Gastrocnemius medialis (tissue), 4 donors: ENCODE data around the gene SHROOM4. TPM values are rescaled to one million over a fixed set of nuclear protein-coding genes. Genes with fewer than 3 reads are reported as not detected.

Experiments
- ATAC-seq, 2 donors: fragments of 150-250 bp; one replicate each; pipeline ENCODE4 v1.9.1; 2016
- DNase-seq, 2 donors: peaks; one replicate each; pipeline ENCODE4 v3.0.0-alpha.2; 2019
- H3K27ac ChIP-seq, 4 donors: fragments of 200-600 bp; sonication (generic); 1 replicate in 1 of 4; 2 replicates in 3 of 4; pipeline ENCODE4 v1.5.1; 2016 to 2018; ENCODE audit warnings: mild to moderate bottlenecking in 2 of 4, moderate library complexity in 1 of 4
- H3K27me3 ChIP-seq, 3 donors: fragments of 200-600 bp; sonication (generic) in 2 of 3; 1 replicate in 1 of 3; 2 replicates in 2 of 3; pipeline versions ENCODE4 v1.5.1 to v1.6.0; 2016 to 2019; ENCODE audit warnings: mild to moderate bottlenecking in 1 of 3, moderate library complexity in 1 of 3
- H3K36me3 ChIP-seq, 2 donors: fragments of 200-600 bp; sonication (generic) in 1 of 2; one replicate each; pipeline ENCODE4 v1.5.1; 2017 to 2018
- H3K4me1 ChIP-seq, 2 donors: fragments of 200-600 bp; sonication (generic) in 1 of 2; one replicate each; pipeline ENCODE4 v1.5.1; 2016 to 2017; ENCODE audit warnings: mild to moderate bottlenecking in 2 of 2
- H3K4me3 ChIP-seq, 4 donors: fragments of 200-600 bp; sonication (generic) in 3 of 4; 1 replicate in 1 of 4; 2 replicates in 3 of 4; pipeline ENCODE4 v1.5.1; 2016 to 2019; ENCODE audit warnings: mild to moderate bottlenecking in 2 of 4
- H3K9me3 ChIP-seq, 3 donors: fragments of 200-600 bp; sonication (generic) in 2 of 3; 1 replicate in 1 of 3; 2 replicates in 2 of 3; pipeline ENCODE4 v1.5.1; 2016 to 2019
- CTCF ChIP-seq, 5 experiments: fragments of 450-650 bp in 3 of 5; fragments of 200-600 bp in 2 of 5; sonication (generic) in 2 of 5; IDR thresholded peaks in 4 of 5; conservative IDR thresholded peaks in 1 of 5; 1 replicate in 4 of 5; 2 replicates in 1 of 5; pipeline ENCODE4 v1.5.1; 2016 to 2019; ENCODE audit warnings: antibody characterized with exemption in 5 of 5, mild to moderate bottlenecking in 3 of 5, moderate library complexity in 3 of 5
- POLR2A ChIP-seq, 2 donors: fragments of 450-650 bp; IDR thresholded peaks; one replicate each; pipeline ENCODE4 v1.6.1; 2017; ENCODE audit warnings: antibody characterized with exemption in 2 of 2, mild to moderate bottlenecking in 2 of 2, moderate library complexity in 2 of 2
- in situ Hi-C, 4 donors: fragments of 200-750 bp; cut with MboI; loops; one replicate each; pipeline versions ENCODE4 v1.15.0 to v1.8.0; 2017; ENCODE audit warnings: low sequenced_read_pairs in 4 of 4
- intact Hi-C: fragments of 100-400 bp; cut with DNase I; formaldehyde crosslinking; loops from one replicate; pipeline ENCODE4 v1.15.1; 2023; ENCODE audit warnings: low total_unique reads
- total RNA-seq, 4 donors: library from RNA; depleted of rRNA; stranded (reverse); fragments of >200 nt; gene quantifications; one replicate each; pipeline versions ENCODE4 v1.1.0 to v1.2.3, GENCODE V29; 2016

Gene SHROOM4
- 1 to 10 TPM; 3.8 to 6.1 (median 4.5) TPM for total RNA-seq

- Histone ChIP-seq H3K4me3 (peak within 1 kb of the TSS; percentile 32 to 53 (median 45)), H3K4me1 (no peaks in the 10 kb centered on the region), H3K9me3 (no peaks in the 10 kb centered on the region), H3K27me3 (peaks cover 0 to 14% (median 6%) of the 10 kb centered on the region in 3 donors), H3K36me3 (no peaks in the 10 kb centered on the region), H3K27ac (peak within 1 kb of the TSS; percentile 23 to 37 (median 26))
- no peak for ATAC-seq
- DNase-seq, result no peak
- TF ChIP-seq POLR2A (IDR thresholded peaks at IDR 0.05) (no peak), CTCF (IDR thresholded peaks at IDR 0.05 in 4 of 5, conservative IDR thresholded peaks at IDR 0.05 in 1 of 5) (no peak)
- in situ Hi-C loops (no loop called here), intact Hi-C loops (no loop called here)
These were observed at the start of gene SHROOM4 for GRCh38 chrX:50813843-50814661. TSS of gene SHROOM4 (minus strand) at chrX:50814194. CDS start at chrX:50814018, 176 bp downstream.

DNA sequence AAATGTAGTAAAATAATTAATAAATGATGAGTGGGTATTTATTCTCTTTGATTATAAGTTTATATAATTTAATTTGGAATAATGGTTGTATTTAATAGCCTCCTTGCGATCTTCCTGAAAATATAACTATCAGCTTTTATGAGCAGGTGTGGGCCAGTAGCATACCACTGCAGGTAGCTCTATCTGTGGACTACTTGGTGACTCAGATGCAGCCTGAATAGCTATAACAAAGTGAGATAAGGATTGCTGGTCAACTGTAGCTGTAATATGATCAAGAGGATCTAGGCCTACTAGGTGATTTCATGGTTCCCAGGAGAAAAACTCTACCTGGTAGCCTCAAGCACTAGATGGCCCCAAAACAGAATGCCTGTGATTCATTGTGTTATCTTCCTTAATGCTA, 49.5 kb upstream of the SHROOM4 start:
- TF ChIP-seq POLR2A (IDR thresholded peaks at IDR 0.05) (no peak), CTCF (IDR thresholded peaks at IDR 0.05 in 4 of 5, conservative IDR thresholded peaks at IDR 0.05 in 1 of 5) (no peak)
- DNase-seq, result no peak
- no peak overlapping the region for H3K4me3 ChIP-seq
- in situ Hi-C loops (no loop called here), intact Hi-C loops (no loop called here)
- H3K27me3 ChIP-seq, result peaks cover 0 to 3% (median 0%) of the 10 kb centered on the region in 3 donors
- no peak overlapping the region for H3K27ac ChIP-seq
- no peaks in the 10 kb centered on the region for H3K9me3 ChIP-seq
- no peaks in the 10 kb centered on the region for H3K36me3 ChIP-seq
- no peaks in the 10 kb centered on the region for H3K4me1 ChIP-seq
- no peak for ATAC-seq

- intact Hi-C loops (no loop called here), in situ Hi-C loops (no loop called here)
- Histone ChIP-seq H3K4me1 (no peaks in the 10 kb centered on the region), H3K27me3 (no peaks in the 10 kb centered on the region), H3K4me3 (no peak overlapping the region), H3K36me3 (no peaks in the 10 kb centered on the region), H3K27ac (no peak overlapping the region), H3K9me3 (no peaks in the 10 kb centered on the region)
- TF ChIP-seq POLR2A (IDR thresholded peaks at IDR 0.05) (no peak), CTCF (IDR thresholded peaks at IDR 0.05 in 4 of 5, conservative IDR thresholded peaks at IDR 0.05 in 1 of 5) (no peak)
- DNase-seq, result no peak
- ATAC-seq, result no peak
These were observed 46.5 kb upstream of the SHROOM4 start for GRCh38 chrX:50860518-50860917.

GRCh38 chrX:50858548-50858947, 44.6 kb upstream of the SHROOM4 start:
- Histone ChIP-seq H3K36me3 (no peaks in the 10 kb centered on the region), H3K9me3 (no peaks in the 10 kb centered on the region), H3K4me1 (no peaks in the 10 kb centered on the region), H3K4me3 (no peak overlapping the region), H3K27ac (no peak overlapping the region), H3K27me3 (no peaks in the 10 kb centered on the region)
- in situ Hi-C loops, result no loop called here
- TF ChIP-seq POLR2A (IDR thresholded peaks at IDR 0.05) (no peak), CTCF (IDR thresholded peaks at IDR 0.05 in 4 of 5, conservative IDR thresholded peaks at IDR 0.05 in 1 of 5) (no peak)
- ATAC-seq (no peak), DNase-seq (no peak)
- intact Hi-C loops, result no loop called here
